Stimulated activated CD8-positive, alpha-beta memory T cell treated with anti-CD3 and anti-CD28 coated beads, Interleukin-15, amount 100 ng/mL, for 48 hours (primary cell): ENCODE results near the gene EIF4G3.
"Not testable (repeated sequence)": the region's sequence is repeated elsewhere in the genome, so short reads cannot be mapped to it uniquely, and the experiment has no call there.

Experiments
- DNase-seq, 2 donors: peaks; one replicate each; pipeline ENCODE4 v3.0.0-alpha.2; 2020; ENCODE audit warnings: low read depth in 2 of 2

EIF4G3 gene

GRCh38 chr1:20949871-20950590, 226.7 kb downstream of the EIF4G3 start:
- DNase-seq = no peak

- DNase-seq = no peak
Measured at GRCh38 chr1:20948101-20948500, 228.6 kb downstream of the EIF4G3 start.

- DNase-seq = no peak
Measured at GRCh38 chr1:20947409-20947808, 229.3 kb downstream of the EIF4G3 start.

- DNase-seq = no peak
Measured at GRCh38 chr1:20936621-20937020, 240.1 kb downstream of the EIF4G3 start.

GRCh38 chr1:20936216-20936615, 240.5 kb downstream of the EIF4G3 start:
- no peak for DNase-seq

GRCh38 chr1:20935717-20936116, 241.0 kb downstream of the EIF4G3 start:
- no peak for DNase-seq

GRCh38 chr1:20932437-20932977, 244.2 kb downstream of the EIF4G3 start:
- no peak for DNase-seq

- no peak for DNase-seq
Measured at GRCh38 chr1:20931930-20932436, 244.7 kb downstream of the EIF4G3 start.

- DNase-seq = no peak
Measured at GRCh38 chr1:20930427-20930826, 246.3 kb downstream of the EIF4G3 start.

- DNase-seq = no peak
Measured at GRCh38 chr1:20928146-20928545, 248.6 kb downstream of the EIF4G3 start.

- DNase-seq = no peak
Measured at GRCh38 chr1:20921285-20921684, 255.4 kb downstream of the EIF4G3 start.

GRCh38 chr1:20913242-20913641, 263.5 kb downstream of the EIF4G3 start:
- no peak for DNase-seq

- DNase-seq = not testable (repeated sequence)
Measured at GRCh38 chr1:20907526-20907925, 269.2 kb downstream of the EIF4G3 start.

GRCh38 chr1:20903437-20903836, 273.3 kb downstream of the EIF4G3 start:
- no peak for DNase-seq

- DNase-seq = no peak
Measured at GRCh38 chr1:20900056-20900455, 276.6 kb downstream of the EIF4G3 start.

GRCh38 chr1:20899154-20899972, 277.3 kb downstream of the EIF4G3 start:
- no peak for DNase-seq

GRCh38 chr1:20896826-20897225, 279.9 kb downstream of the EIF4G3 start:
- no peak for DNase-seq

GRCh38 chr1:20893931-20894330, 282.8 kb downstream of the EIF4G3 start:
- no peak for DNase-seq

- DNase-seq = no peak
Measured at GRCh38 chr1:20891091-20891490, 285.6 kb downstream of the EIF4G3 start.

- DNase-seq = no peak
Measured at GRCh38 chr1:20887246-20887645, 289.5 kb downstream of the EIF4G3 start.

GRCh38 chr1:20885121-20885520, 291.6 kb downstream of the EIF4G3 start:
- no peak for DNase-seq

GRCh38 chr1:20884513-20884912, 292.2 kb downstream of the EIF4G3 start:
- DNase-seq = no peak

- no peak for DNase-seq
Measured at GRCh38 chr1:20883766-20884165, 292.9 kb downstream of the EIF4G3 start.
